ENCODE data around the gene POU6F2.

Gene POU6F2

DNA sequence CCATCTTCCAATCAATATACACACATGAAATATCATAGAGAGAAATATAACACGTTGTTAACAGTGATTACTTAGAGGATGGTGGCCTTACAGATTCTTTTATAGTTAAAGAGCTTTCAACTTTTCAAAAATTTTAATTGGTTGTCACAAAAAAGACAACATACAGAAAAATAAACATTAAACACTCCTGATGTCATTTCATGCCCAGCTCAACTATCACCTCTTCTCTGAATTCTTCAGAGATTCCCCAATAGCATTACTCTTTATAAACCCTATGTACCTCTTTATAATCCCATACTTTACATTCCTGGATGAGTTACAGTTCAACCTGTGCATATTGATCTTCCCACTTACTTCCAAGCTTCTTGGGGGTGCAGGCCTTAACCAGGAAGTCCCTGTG is 159.8 kb downstream of the POU6F2 start:
- Histone ChIP-seq H3K27ac (ENCODE audit: low read depth in 2 of 2, low read length in 2 of 2) (no peak overlapping the region), H3K36me3 (ENCODE audit: control insufficient read depth in 2 of 2, insufficient read depth in 2 of 2, low read length in 2 of 2) (no peaks in the 10 kb centered on the region), H3K27me3 (ENCODE audit: control insufficient read depth in 2 of 2, insufficient read depth in 2 of 2, low read length in 2 of 2) (no peaks in the 10 kb centered on the region), H3K9me3 (ENCODE audit: control insufficient read depth in 2 of 2, low read length in 2 of 2) (no peaks in the 10 kb centered on the region), H3K4me1 (ENCODE audit: control insufficient read depth in 2 of 2, insufficient read depth in 2 of 2, low read length in 2 of 2) (no peaks in the 10 kb centered on the region), H3K9ac (ENCODE audit: low read depth in 1 of 2, low read length in 2 of 2) (no peak overlapping the region), H3K4me3 (ENCODE audit: low read length in 2 of 2) (no peak overlapping the region)

- no peak overlapping the region for H3K4me3 ChIP-seq (ENCODE audit: low read length in 2 of 2)
- H3K4me1 ChIP-seq (ENCODE audit: control insufficient read depth in 2 of 2, insufficient read depth in 2 of 2, low read length in 2 of 2), result no peaks in the 10 kb centered on the region
- no peak overlapping the region for H3K9ac ChIP-seq (ENCODE audit: low read depth in 1 of 2, low read length in 2 of 2)
- H3K9me3 ChIP-seq (ENCODE audit: control insufficient read depth in 2 of 2, low read length in 2 of 2), result no peaks in the 10 kb centered on the region
- no peaks in the 10 kb centered on the region for H3K27me3 ChIP-seq (ENCODE audit: control insufficient read depth in 2 of 2, insufficient read depth in 2 of 2, low read length in 2 of 2)
- no peak overlapping the region for H3K27ac ChIP-seq (ENCODE audit: low read depth in 2 of 2, low read length in 2 of 2)
- no peaks in the 10 kb centered on the region for H3K36me3 ChIP-seq (ENCODE audit: control insufficient read depth in 2 of 2, insufficient read depth in 2 of 2, low read length in 2 of 2)
Measured at GRCh38 chr7:39142750-39143149, 165.0 kb downstream of the POU6F2 start.

- H3K4me3 ChIP-seq (ENCODE audit: low read length in 2 of 2), result no peak overlapping the region
- no peaks in the 10 kb centered on the region for H3K36me3 ChIP-seq (ENCODE audit: control insufficient read depth in 2 of 2, insufficient read depth in 2 of 2, low read length in 2 of 2)
- H3K27me3 ChIP-seq (ENCODE audit: control insufficient read depth in 2 of 2, insufficient read depth in 2 of 2, low read length in 2 of 2), result no peaks in the 10 kb centered on the region
- H3K9ac ChIP-seq (ENCODE audit: low read depth in 1 of 2, low read length in 2 of 2), result no peak overlapping the region
- no peaks in the 10 kb centered on the region for H3K9me3 ChIP-seq (ENCODE audit: control insufficient read depth in 2 of 2, low read length in 2 of 2)
- no peaks in the 10 kb centered on the region for H3K4me1 ChIP-seq (ENCODE audit: control insufficient read depth in 2 of 2, insufficient read depth in 2 of 2, low read length in 2 of 2)
- H3K27ac ChIP-seq (ENCODE audit: low read depth in 2 of 2, low read length in 2 of 2), result no peak overlapping the region
Measured at GRCh38 chr7:39144420-39144819, 166.7 kb downstream of the POU6F2 start.

- no peak overlapping the region for H3K27ac ChIP-seq (ENCODE audit: low read depth in 2 of 2, low read length in 2 of 2)
- H3K9me3 ChIP-seq (ENCODE audit: control insufficient read depth in 2 of 2, low read length in 2 of 2), result no peaks in the 10 kb centered on the region
- no peak overlapping the region for H3K4me3 ChIP-seq (ENCODE audit: low read length in 2 of 2)
- H3K4me1 ChIP-seq (ENCODE audit: control insufficient read depth in 2 of 2, insufficient read depth in 2 of 2, low read length in 2 of 2), result no peaks in the 10 kb centered on the region
- no peak overlapping the region for H3K9ac ChIP-seq (ENCODE audit: low read depth in 1 of 2, low read length in 2 of 2)
- H3K27me3 ChIP-seq (ENCODE audit: control insufficient read depth in 2 of 2, insufficient read depth in 2 of 2, low read length in 2 of 2), result no peaks in the 10 kb centered on the region
- no peaks in the 10 kb centered on the region for H3K36me3 ChIP-seq (ENCODE audit: control insufficient read depth in 2 of 2, insufficient read depth in 2 of 2, low read length in 2 of 2)
Measured at GRCh38 chr7:39145283-39145682, 167.6 kb downstream of the POU6F2 start.

DNA sequence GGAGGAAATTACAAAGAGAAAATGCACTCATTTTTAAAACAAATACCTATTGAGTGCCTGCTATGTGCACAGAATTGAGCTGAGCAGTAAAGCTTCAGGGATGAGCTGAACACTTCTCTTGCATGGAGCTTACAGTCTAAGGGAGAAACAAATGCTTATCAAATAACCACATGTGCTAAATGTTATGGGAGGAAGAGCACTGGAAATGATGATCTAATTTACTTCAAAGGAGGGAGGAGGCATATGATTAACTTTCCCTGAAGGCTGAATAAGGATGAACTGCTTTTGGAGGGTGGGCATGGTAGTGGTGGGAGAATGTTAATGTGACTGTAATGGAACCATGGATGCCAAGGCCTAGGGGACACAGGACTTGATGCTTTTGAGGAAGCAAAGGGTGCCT is 168.2 kb downstream of the POU6F2 start:
- Histone ChIP-seq H3K4me1 (ENCODE audit: control insufficient read depth in 2 of 2, insufficient read depth in 2 of 2, low read length in 2 of 2) (no peaks in the 10 kb centered on the region), H3K9ac (ENCODE audit: low read depth in 1 of 2, low read length in 2 of 2) (no peak overlapping the region), H3K27ac (ENCODE audit: low read depth in 2 of 2, low read length in 2 of 2) (no peak overlapping the region), H3K4me3 (ENCODE audit: low read length in 2 of 2) (no peak overlapping the region), H3K9me3 (ENCODE audit: control insufficient read depth in 2 of 2, low read length in 2 of 2) (no peaks in the 10 kb centered on the region), H3K36me3 (ENCODE audit: control insufficient read depth in 2 of 2, insufficient read depth in 2 of 2, low read length in 2 of 2) (no peaks in the 10 kb centered on the region), H3K27me3 (ENCODE audit: control insufficient read depth in 2 of 2, insufficient read depth in 2 of 2, low read length in 2 of 2) (no peaks in the 10 kb centered on the region)

- H3K27ac ChIP-seq (ENCODE audit: low read depth in 2 of 2, low read length in 2 of 2), result no peak overlapping the region
- H3K4me1 ChIP-seq (ENCODE audit: control insufficient read depth in 2 of 2, insufficient read depth in 2 of 2, low read length in 2 of 2), result no peaks in the 10 kb centered on the region
- no peaks in the 10 kb centered on the region for H3K36me3 ChIP-seq (ENCODE audit: control insufficient read depth in 2 of 2, insufficient read depth in 2 of 2, low read length in 2 of 2)
- H3K9ac ChIP-seq (ENCODE audit: low read depth in 1 of 2, low read length in 2 of 2), result no peak overlapping the region
- no peaks in the 10 kb centered on the region for H3K27me3 ChIP-seq (ENCODE audit: control insufficient read depth in 2 of 2, insufficient read depth in 2 of 2, low read length in 2 of 2)
- H3K4me3 ChIP-seq (ENCODE audit: low read length in 2 of 2), result no peak overlapping the region
- H3K9me3 ChIP-seq (ENCODE audit: control insufficient read depth in 2 of 2, low read length in 2 of 2), result no peaks in the 10 kb centered on the region
Measured at GRCh38 chr7:39152701-39153100, 175.0 kb downstream of the POU6F2 start.

DNA sequence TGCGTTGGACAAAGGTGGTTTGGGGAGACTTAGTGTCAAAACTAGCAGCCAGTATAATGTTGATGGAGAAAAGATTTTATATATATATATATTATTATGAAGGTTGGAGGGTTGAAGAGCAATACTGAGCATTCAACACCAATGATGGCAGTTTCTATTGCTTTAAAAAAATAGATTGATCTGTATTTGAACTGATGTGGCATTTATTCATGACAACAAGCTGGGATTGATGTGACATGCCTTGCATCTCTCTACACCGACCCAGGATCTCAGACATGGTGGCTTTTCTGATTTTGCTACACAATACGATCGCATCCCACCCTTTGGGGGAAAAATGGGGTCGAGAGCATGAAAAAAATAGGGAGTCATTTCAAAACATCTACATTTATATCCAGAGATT is 175.4 kb downstream of the POU6F2 start:
- H3K36me3 ChIP-seq (ENCODE audit: control insufficient read depth in 2 of 2, insufficient read depth in 2 of 2, low read length in 2 of 2), result no peaks in the 10 kb centered on the region
- H3K4me1 ChIP-seq (ENCODE audit: control insufficient read depth in 2 of 2, insufficient read depth in 2 of 2, low read length in 2 of 2), result no peaks in the 10 kb centered on the region
- no peaks in the 10 kb centered on the region for H3K27me3 ChIP-seq (ENCODE audit: control insufficient read depth in 2 of 2, insufficient read depth in 2 of 2, low read length in 2 of 2)
- no peaks in the 10 kb centered on the region for H3K9me3 ChIP-seq (ENCODE audit: control insufficient read depth in 2 of 2, low read length in 2 of 2)
- no peak overlapping the region for H3K4me3 ChIP-seq (ENCODE audit: low read length in 2 of 2)
- H3K27ac ChIP-seq (ENCODE audit: low read depth in 2 of 2, low read length in 2 of 2), result no peak overlapping the region
- H3K9ac ChIP-seq (ENCODE audit: low read depth in 1 of 2, low read length in 2 of 2), result no peak overlapping the region

GRCh38 chr7:39153647-39154046 is 175.9 kb downstream of the POU6F2 start:
- Histone ChIP-seq H3K9me3 (ENCODE audit: control insufficient read depth in 2 of 2, low read length in 2 of 2) (no peaks in the 10 kb centered on the region), H3K4me3 (ENCODE audit: low read length in 2 of 2) (no peak overlapping the region), H3K27ac (ENCODE audit: low read depth in 2 of 2, low read length in 2 of 2) (no peak overlapping the region), H3K36me3 (ENCODE audit: control insufficient read depth in 2 of 2, insufficient read depth in 2 of 2, low read length in 2 of 2) (no peaks in the 10 kb centered on the region), H3K4me1 (ENCODE audit: control insufficient read depth in 2 of 2, insufficient read depth in 2 of 2, low read length in 2 of 2) (no peaks in the 10 kb centered on the region), H3K27me3 (ENCODE audit: control insufficient read depth in 2 of 2, insufficient read depth in 2 of 2, low read length in 2 of 2) (no peaks in the 10 kb centered on the region), H3K9ac (ENCODE audit: low read depth in 1 of 2, low read length in 2 of 2) (no peak overlapping the region)

DNA sequence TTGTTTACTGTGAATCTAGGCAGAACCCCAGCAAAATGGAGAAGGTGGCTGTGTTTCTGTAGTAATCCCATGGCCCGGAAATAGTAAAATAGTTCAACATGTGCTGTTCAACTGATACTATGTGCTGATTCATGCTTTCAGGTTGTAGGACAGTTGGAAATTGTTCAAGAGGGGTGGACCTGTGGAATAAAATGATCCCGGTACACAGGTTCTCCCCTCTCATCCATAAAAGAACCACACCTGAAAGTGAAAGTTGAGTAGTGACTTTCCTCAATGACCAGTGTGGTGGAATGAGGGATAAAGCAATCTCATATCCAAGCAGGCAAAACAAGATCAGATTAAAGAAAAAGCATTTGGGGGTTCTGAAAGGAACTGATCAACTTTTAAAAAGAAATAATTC is 177.1 kb downstream of the POU6F2 start:
- Histone ChIP-seq H3K4me3 (ENCODE audit: low read length in 2 of 2) (no peak overlapping the region), H3K36me3 (ENCODE audit: control insufficient read depth in 2 of 2, insufficient read depth in 2 of 2, low read length in 2 of 2) (no peaks in the 10 kb centered on the region), H3K4me1 (ENCODE audit: control insufficient read depth in 2 of 2, insufficient read depth in 2 of 2, low read length in 2 of 2) (no peaks in the 10 kb centered on the region), H3K27me3 (ENCODE audit: control insufficient read depth in 2 of 2, insufficient read depth in 2 of 2, low read length in 2 of 2) (no peaks in the 10 kb centered on the region), H3K9me3 (ENCODE audit: control insufficient read depth in 2 of 2, low read length in 2 of 2) (no peaks in the 10 kb centered on the region), H3K27ac (ENCODE audit: low read depth in 2 of 2, low read length in 2 of 2) (no peak overlapping the region), H3K9ac (ENCODE audit: low read depth in 1 of 2, low read length in 2 of 2) (no peak overlapping the region)

- H3K4me3 ChIP-seq (ENCODE audit: low read length in 2 of 2), result no peak overlapping the region
- H3K27ac ChIP-seq (ENCODE audit: low read depth in 2 of 2, low read length in 2 of 2), result no peak overlapping the region
- no peaks in the 10 kb centered on the region for H3K9me3 ChIP-seq (ENCODE audit: control insufficient read depth in 2 of 2, low read length in 2 of 2)
- no peaks in the 10 kb centered on the region for H3K36me3 ChIP-seq (ENCODE audit: control insufficient read depth in 2 of 2, insufficient read depth in 2 of 2, low read length in 2 of 2)
- no peaks in the 10 kb centered on the region for H3K4me1 ChIP-seq (ENCODE audit: control insufficient read depth in 2 of 2, insufficient read depth in 2 of 2, low read length in 2 of 2)
- H3K27me3 ChIP-seq (ENCODE audit: control insufficient read depth in 2 of 2, insufficient read depth in 2 of 2, low read length in 2 of 2), result no peaks in the 10 kb centered on the region
- H3K9ac ChIP-seq (ENCODE audit: low read depth in 1 of 2, low read length in 2 of 2), result no peak overlapping the region
Measured at GRCh38 chr7:39158367-39158766, 180.7 kb downstream of the POU6F2 start.

DNA sequence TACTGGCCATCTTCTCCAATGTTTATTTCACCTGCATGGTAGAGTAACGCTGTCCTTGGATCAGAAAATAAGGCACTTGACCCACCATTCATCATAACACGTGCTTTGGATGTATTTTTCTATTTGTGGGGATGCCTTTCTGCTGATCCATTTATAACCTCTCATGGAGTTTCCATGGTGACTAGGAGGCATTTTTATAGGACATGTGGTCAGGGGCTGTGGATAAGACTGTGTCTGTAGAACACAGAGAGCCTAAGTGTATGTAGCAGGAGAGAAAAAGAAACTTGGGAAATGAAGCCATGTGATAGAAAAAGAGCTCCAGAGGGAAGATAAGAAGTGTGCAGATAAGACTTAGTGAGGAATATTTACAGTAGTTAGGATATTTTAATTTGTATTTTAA is 184.2 kb downstream of the POU6F2 start:
- no peaks in the 10 kb centered on the region for H3K4me1 ChIP-seq (ENCODE audit: control insufficient read depth in 2 of 2, insufficient read depth in 2 of 2, low read length in 2 of 2)
- no peaks in the 10 kb centered on the region for H3K27me3 ChIP-seq (ENCODE audit: control insufficient read depth in 2 of 2, insufficient read depth in 2 of 2, low read length in 2 of 2)
- H3K9ac ChIP-seq (ENCODE audit: low read depth in 1 of 2, low read length in 2 of 2), result no peak overlapping the region
- no peaks in the 10 kb centered on the region for H3K9me3 ChIP-seq (ENCODE audit: control insufficient read depth in 2 of 2, low read length in 2 of 2)
- no peak overlapping the region for H3K27ac ChIP-seq (ENCODE audit: low read depth in 2 of 2, low read length in 2 of 2)
- H3K4me3 ChIP-seq (ENCODE audit: low read length in 2 of 2), result no peak overlapping the region
- H3K36me3 ChIP-seq (ENCODE audit: control insufficient read depth in 2 of 2, insufficient read depth in 2 of 2, low read length in 2 of 2), result no peaks in the 10 kb centered on the region
